Measurements from ENCODE around the gene NPPC.

Gene NPPC

GRCh38 chr2:231932711-231932970, 6.4 kb upstream of the NPPC start:
- Histone ChIP-seq H3K4me3 (ENCODE audit: low read length) (0 out of 2 replicates have a peak overlapping the region, but pooled peaks have one; percentile 18), H3K27me3 (ENCODE audit: control insufficient read depth, low read length) (peaks cover 30% of the 10 kb centered on the region)

GRCh38 chr2:231931481-231931915, 5.3 kb upstream of the NPPC start:
- H3K79me2 ChIP-seq (ENCODE audit: control insufficient read depth, low read length) = no peaks in the 10 kb centered on the region
- H3K27me3 ChIP-seq (ENCODE audit: control insufficient read depth, low read length) = peaks cover 42% of the 10 kb centered on the region
- no peak overlapping the region for H3K4me3 ChIP-seq (ENCODE audit: low read length)
- H3K9me3 ChIP-seq (ENCODE audit: control insufficient read depth, insufficient read depth, low read length) = no peaks in the 10 kb centered on the region
- H3K4me2 ChIP-seq (ENCODE audit: low read length) = no peak overlapping the region
- TF ChIP-seq CTCF (IDR thresholded peaks at IDR 0.05; ENCODE audit: low read depth, low read length, poor library complexity, severe bottlenecking) = no peak
- no peak for TF ChIP-seq EZH2phosphoT487 (IDR thresholded peaks at IDR 0.05; ENCODE audit: borderline replicate concordance, low read length)
- H3F3A ChIP-seq (ENCODE audit: control insufficient read depth, insufficient read depth) = 0 out of 2 replicates have a peak, but pooled peaks cover 5% of the 10 kb centered on the region
- peaks cover 32% of the 10 kb centered on the region for H3K4me1 ChIP-seq (ENCODE audit: control insufficient read depth, low read length)
- no peaks in the 10 kb centered on the region for H3K36me3 ChIP-seq (ENCODE audit: control insufficient read depth, low read length)
- no peaks in the 10 kb centered on the region for H3K9me2 ChIP-seq (replicated peaks; ENCODE audit: control insufficient read depth, low read length)
- H4K20me1 ChIP-seq (ENCODE audit: control insufficient read depth, insufficient read depth, low read depth, low read length) = peaks cover 4% of the 10 kb centered on the region
- no peak overlapping the region for H3K27ac ChIP-seq (ENCODE audit: low read depth, low read length)

More at GRCh38 chr2:231932711-231932970, 6.4 kb upstream of the NPPC start:
- peak overlapping the region; percentile 59 for H3K4me2 ChIP-seq (ENCODE audit: low read length)
- no peak overlapping the region for H3K27ac ChIP-seq (ENCODE audit: low read depth, low read length)
- no peaks in the 10 kb centered on the region for H3K36me3 ChIP-seq (ENCODE audit: control insufficient read depth, low read length)
- H4K20me1 ChIP-seq (ENCODE audit: control insufficient read depth, insufficient read depth, low read depth, low read length) = peaks cover 4% of the 10 kb centered on the region; the same call in 1 of the 2 replicates
- H3K4me1 ChIP-seq (ENCODE audit: control insufficient read depth, low read length) = peaks cover 24% of the 10 kb centered on the region
- no peak for TF ChIP-seq EZH2phosphoT487 (IDR thresholded peaks at IDR 0.05; ENCODE audit: borderline replicate concordance, low read length)
- no peaks in the 10 kb centered on the region for H3K79me2 ChIP-seq (ENCODE audit: control insufficient read depth, low read length)
- 0 out of 2 replicates have a peak, but pooled peaks cover 5% of the 10 kb centered on the region for H3F3A ChIP-seq (ENCODE audit: control insufficient read depth, insufficient read depth)
- no peaks in the 10 kb centered on the region for H3K9me3 ChIP-seq (ENCODE audit: control insufficient read depth, insufficient read depth, low read length)
- H3K9me2 ChIP-seq (replicated peaks; ENCODE audit: control insufficient read depth, low read length) = no peaks in the 10 kb centered on the region

- Histone ChIP-seq H3F3A (ENCODE audit: control insufficient read depth, insufficient read depth) (0 out of 2 replicates have a peak, but pooled peaks cover 3% of the 10 kb centered on the region), H3K9me2 (replicated peaks; ENCODE audit: control insufficient read depth, low read length) (no peaks in the 10 kb centered on the region), H4K20me1 (ENCODE audit: control insufficient read depth, insufficient read depth, low read depth, low read length) (peaks cover 4% of the 10 kb centered on the region), H3K27me3 (ENCODE audit: control insufficient read depth, low read length) (peaks cover 47% of the 10 kb centered on the region), H3K4me3 (ENCODE audit: low read length) (no peak overlapping the region), H3K36me3 (ENCODE audit: control insufficient read depth, low read length) (no peaks in the 10 kb centered on the region), H3K79me2 (ENCODE audit: control insufficient read depth, low read length) (no peaks in the 10 kb centered on the region), H3K27ac (ENCODE audit: low read depth, low read length) (no peak overlapping the region), H3K4me2 (ENCODE audit: low read length) (no peak overlapping the region), H3K4me1 (ENCODE audit: control insufficient read depth, low read length) (peaks cover 40% of the 10 kb centered on the region), H3K9me3 (ENCODE audit: control insufficient read depth, insufficient read depth, low read length) (no peaks in the 10 kb centered on the region)
- TF ChIP-seq CTCF (IDR thresholded peaks at IDR 0.05; ENCODE audit: low read depth, low read length, poor library complexity, severe bottlenecking) (no peak), EZH2phosphoT487 (IDR thresholded peaks at IDR 0.05; ENCODE audit: borderline replicate concordance, low read length) (no peak)
Measured at GRCh38 chr2:231930593-231931281, 4.5 kb upstream of the NPPC start.

- Histone ChIP-seq H3K9me2 (replicated peaks; ENCODE audit: control insufficient read depth, low read length) (no peaks in the 10 kb centered on the region), H3K4me2 (ENCODE audit: low read length) (no peak overlapping the region), H3K79me2 (ENCODE audit: control insufficient read depth, low read length) (no peaks in the 10 kb centered on the region), H3K4me1 (ENCODE audit: control insufficient read depth, low read length) (peaks cover 46% of the 10 kb centered on the region), H3K27ac (ENCODE audit: low read depth, low read length) (no peak overlapping the region), H3K36me3 (ENCODE audit: control insufficient read depth, low read length) (no peaks in the 10 kb centered on the region), H3K4me3 (ENCODE audit: low read length) (no peak overlapping the region), H3K9me3 (ENCODE audit: control insufficient read depth, insufficient read depth, low read length) (no peaks in the 10 kb centered on the region), H3K27me3 (ENCODE audit: control insufficient read depth, low read length) (peaks cover 52% of the 10 kb centered on the region), H3F3A (ENCODE audit: control insufficient read depth, insufficient read depth) (no peaks in the 10 kb centered on the region), H4K20me1 (ENCODE audit: control insufficient read depth, insufficient read depth, low read depth, low read length) (peaks cover 4% of the 10 kb centered on the region)
- TF ChIP-seq EZH2phosphoT487 (IDR thresholded peaks at IDR 0.05; ENCODE audit: borderline replicate concordance, low read length) = no peak
- TF ChIP-seq CTCF (IDR thresholded peaks at IDR 0.05; ENCODE audit: low read depth, low read length, poor library complexity, severe bottlenecking) = peak; percentile 92
Measured at GRCh38 chr2:231929961-231930592, 3.9 kb upstream of the NPPC start.
